CD14-positive monocyte (primary cell): ENCODE results near the gene RAB27A. TPM values are rescaled to one million over a fixed set of nuclear protein-coding genes. Genes with fewer than 3 reads are reported as not detected.

Experiments used
- DNase-seq, 3 donors: peaks; one replicate each; pipeline ENCODE4 v3.0.0-alpha.2; 2011 to 2022
- H2AFZ ChIP-seq: 2 replicates; pipeline ENCODE4 v1.6.0; 2012; ENCODE audit warnings: mild to moderate bottlenecking, low read depth, low read length, inconsistent platforms; ENCODE audit not compliant: insufficient read depth, poor library complexity, severe bottlenecking
- H3K27ac ChIP-seq, 2 donors: 1 replicate in 1 of 2; 2 replicates in 1 of 2; pipeline ENCODE4 v1.5.1; 2012 to 2013; ENCODE audit warnings: low read length in 2 of 2, control low read depth in 1 of 2, inconsistent platforms in 1 of 2, low read depth in 1 of 2, mild to moderate bottlenecking in 1 of 2
- H3K27me3 ChIP-seq, 2 donors: one replicate each; pipeline versions ENCODE4 v1.6.0 to v1.6.1; 2011 to 2013; ENCODE audit warnings: low read length in 2 of 2; ENCODE audit not compliant: control insufficient read depth in 2 of 2, insufficient read depth in 2 of 2
- H3K36me3 ChIP-seq, 2 donors: replicated peaks in 1 of 2; 1 replicate in 1 of 2; 2 replicates in 1 of 2; pipeline versions ENCODE4 v1.5.1 to v1.6.1; 2012 to 2013; ENCODE audit warnings: low read length in 2 of 2, control low read depth in 1 of 2, inconsistent platforms in 1 of 2, mild to moderate bottlenecking in 1 of 2; ENCODE audit not compliant: insufficient read depth in 2 of 2, control insufficient read depth in 1 of 2
- H3K4me1 ChIP-seq, 2 donors: 1 replicate in 1 of 2; 2 replicates in 1 of 2; pipeline versions ENCODE4 v1.5.1 to v1.6.1; 2012 to 2013; ENCODE audit warnings: low read length in 2 of 2, control low read depth in 1 of 2, inconsistent platforms in 1 of 2, mild to moderate bottlenecking in 1 of 2, moderate library complexity in 1 of 2; ENCODE audit not compliant: insufficient read depth in 2 of 2, control insufficient read depth in 1 of 2
- H3K4me2 ChIP-seq: replicated peaks from 2 replicates; pipeline ENCODE3; 2012; ENCODE audit warnings: low read length, moderate library complexity, mild to moderate bottlenecking; ENCODE audit not compliant: poor library complexity, severe bottlenecking; ENCODE audit errors: extremely low read depth
- H3K4me3 ChIP-seq, 3 experiments: fragments of 200-600 bp in 1 of 3; sonication (generic) in 1 of 3; replicated peaks in 1 of 3; 1 replicate in 2 of 3; 2 replicates in 1 of 3; pipeline ENCODE4 v1.5.1; 2011 to 2013; ENCODE audit warnings: low read length in 3 of 3, mild to moderate bottlenecking in 3 of 3, control low read depth in 2 of 3, low read depth in 2 of 3, inconsistent platforms in 1 of 3, moderate library complexity in 1 of 3
- H3K79me2 ChIP-seq: 2 replicates; pipeline ENCODE4 v1.6.0; 2012; ENCODE audit warnings: mild to moderate bottlenecking, control low read depth, inconsistent platforms, low read length, moderate library complexity; ENCODE audit not compliant: insufficient read depth
- H3K9ac ChIP-seq: 2 replicates; pipeline ENCODE4 v1.6.0; 2017; ENCODE audit warnings: low read length, mild to moderate bottlenecking; ENCODE audit not compliant: insufficient read depth, poor library complexity, severe bottlenecking
- H3K9me3 ChIP-seq, 2 donors: replicated peaks in 1 of 2; 1 replicate in 1 of 2; 2 replicates in 1 of 2; pipeline versions ENCODE4 v1.5.1 to v1.6.1; 2012 to 2013; ENCODE audit warnings: low read length in 2 of 2, control low read depth in 1 of 2; ENCODE audit not compliant: control insufficient read depth in 1 of 2, insufficient read depth in 1 of 2
- H4K20me1 ChIP-seq: 2 replicates; pipeline ENCODE4 v1.6.0; 2012; ENCODE audit warnings: mild to moderate bottlenecking, low read length, control low read depth, moderate library complexity; ENCODE audit not compliant: insufficient read depth
- H3K27ac Mint-ChIP-seq, 7 donors: one replicate each; pipeline ENCODE4 v1.8.0; 2020; ENCODE audit warnings: mild to moderate bottlenecking in 7 of 7, mixed read lengths in 7 of 7, moderate library complexity in 6 of 7, inconsistent platforms in 2 of 7
- H3K27me3 Mint-ChIP-seq, 3 donors: one replicate each; pipeline ENCODE4 v1.8.0; 2021 to 2022; ENCODE audit warnings: low read depth in 3 of 3, mild to moderate bottlenecking in 3 of 3, mixed read lengths in 3 of 3, moderate library complexity in 3 of 3, inconsistent platforms in 1 of 3
- H3K36me3 Mint-ChIP-seq, 2 donors: one replicate each; pipeline ENCODE4 v1.8.0; 2020; ENCODE audit warnings: mixed read lengths in 2 of 2, inconsistent platforms in 1 of 2, mild to moderate bottlenecking in 1 of 2
- H3K4me1 Mint-ChIP-seq: one replicate; pipeline ENCODE4 v1.8.0; 2020; ENCODE audit warnings: mild to moderate bottlenecking, mixed read lengths
- H3K4me3 Mint-ChIP-seq, 2 donors: one replicate each; pipeline ENCODE4 v1.8.0; 2020; ENCODE audit warnings: mild to moderate bottlenecking in 2 of 2, mixed read lengths in 2 of 2, moderate library complexity in 1 of 2
- H3K9me3 Mint-ChIP-seq, 7 donors: one replicate each; pipeline ENCODE4 v1.8.0; 2020 to 2022; ENCODE audit warnings: mixed read lengths in 7 of 7, mild to moderate bottlenecking in 6 of 7, moderate library complexity in 6 of 7, inconsistent platforms in 2 of 7
- WGBS: methylation state at CpG from one replicate; pipeline ENCODE4 v1.1.5; 2013; ENCODE audit warnings: missing lambda C conversion rate; ENCODE audit not compliant: insufficient coverage; 5-methylcytosine and 5-hydroxymethylcytosine counted together
- intact Hi-C, 2 donors: fragments of 100-400 bp; cut with micrococcal nuclease; formaldehyde crosslinking; loops; one replicate each; pipeline versions ENCODE4 v1.15.0 to v1.15.1; 2023
- polyA plus RNA-seq, 3 donors: library from polyadenylated mRNA; depleted of rRNA in 1 of 3; unstranded in 2 of 3; stranded (reverse) in 1 of 3; fragments of 300-500 nt in 2 of 3; fragments of >200 nt in 1 of 3; fragmentation: Illumina TruSeq in 2 of 3; gene quantifications; 1 replicate in 2 of 3; 2 replicates in 1 of 3; pipeline ENCODE4 v1.2.3, GENCODE V29; 2012 to 2021
- TF ChIP-seq, protein P1 (sequence below): fragments of 200-600 bp; IDR thresholded peaks from one replicate; pipeline ENCODE4 v1.8.0; 2022; ENCODE audit warnings: antibody characterized with exemption, mild to moderate bottlenecking

Gene RAB27A
- polyA plus RNA-seq, 3 donors, result 70.1 to 159 (median 135) TPM

- Histone ChIP-seq H2AFZ (no peak overlapping the region), H3K36me3 (peaks cover 0 to 17% of the 10 kb centered on the region in 2 donors), H4K20me1 (no peaks in the 10 kb centered on the region), H3K4me3 (no peak overlapping the region), H3K9me3 (no peaks in the 10 kb centered on the region), H3K4me2 (no peak overlapping the region), H3K4me1 (peaks cover 44 to 75% of the 10 kb centered on the region in 2 donors), H3K27ac (peak overlapping the region in 1 of 2 donors; percentile 12), H3K9ac (no peak overlapping the region), H3K79me2 (peaks cover 96% of the 10 kb centered on the region), H3K27me3 (no peaks in the 10 kb centered on the region)
- peak overlapping the region in 2 of 7 donors; percentile 15 to 16 for H3K27ac Mint-ChIP-seq
- peaks cover 0 to 1% (median 0%) of the 10 kb centered on the region in 7 donors for H3K9me3 Mint-ChIP-seq
- DNase-seq, result no peak
- peaks cover 10 to 22% of the 10 kb centered on the region in 2 donors for H3K36me3 Mint-ChIP-seq
- TF ChIP-seq, protein P1, sequence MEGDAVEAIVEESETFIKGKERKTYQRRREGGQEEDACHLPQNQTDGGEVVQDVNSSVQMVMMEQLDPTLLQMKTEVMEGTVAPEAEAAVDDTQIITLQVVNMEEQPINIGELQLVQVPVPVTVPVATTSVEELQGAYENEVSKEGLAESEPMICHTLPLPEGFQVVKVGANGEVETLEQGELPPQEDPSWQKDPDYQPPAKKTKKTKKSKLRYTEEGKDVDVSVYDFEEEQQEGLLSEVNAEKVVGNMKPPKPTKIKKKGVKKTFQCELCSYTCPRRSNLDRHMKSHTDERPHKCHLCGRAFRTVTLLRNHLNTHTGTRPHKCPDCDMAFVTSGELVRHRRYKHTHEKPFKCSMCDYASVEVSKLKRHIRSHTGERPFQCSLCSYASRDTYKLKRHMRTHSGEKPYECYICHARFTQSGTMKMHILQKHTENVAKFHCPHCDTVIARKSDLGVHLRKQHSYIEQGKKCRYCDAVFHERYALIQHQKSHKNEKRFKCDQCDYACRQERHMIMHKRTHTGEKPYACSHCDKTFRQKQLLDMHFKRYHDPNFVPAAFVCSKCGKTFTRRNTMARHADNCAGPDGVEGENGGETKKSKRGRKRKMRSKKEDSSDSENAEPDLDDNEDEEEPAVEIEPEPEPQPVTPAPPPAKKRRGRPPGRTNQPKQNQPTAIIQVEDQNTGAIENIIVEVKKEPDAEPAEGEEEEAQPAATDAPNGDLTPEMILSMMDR, result no peak
- H3K4me1 Mint-ChIP-seq, result peaks cover 55% of the 10 kb centered on the region
- no peaks in the 10 kb centered on the region for H3K27me3 Mint-ChIP-seq
- H3K4me3 Mint-ChIP-seq, result no peak overlapping the region
- WGBS, result no CpG with 5 or more reads among the region's 1 CpG
- intact Hi-C loops, result loop anchor here in 1 of 2 donors (10.0 kb wide), 1 partner anchor 84 kb away; the partner anchor contains the start of genes CCPG1 and PIERCE2
Observed at GRCh38 chr15:55320963-55321362, 31.4 kb upstream of the RAB27A start.

- Histone ChIP-seq H3K9me3 (no peaks in the 10 kb centered on the region), H3K4me2 (peak overlapping the region; percentile 78), H3K36me3 (peaks cover 0 to 14% of the 10 kb centered on the region in 2 donors), H3K27ac (peak overlapping the region in 1 of 2 donors; percentile 100), H3K9ac (no peak overlapping the region), H3K4me1 (peaks cover 44 to 75% of the 10 kb centered on the region in 2 donors), H2AFZ (peak overlapping the region; percentile 97), H3K4me3 (peak overlapping the region in 1 of 3 experiments; percentile 96), H4K20me1 (no peaks in the 10 kb centered on the region), H3K79me2 (peaks cover 97% of the 10 kb centered on the region), H3K27me3 (no peaks in the 10 kb centered on the region)
- intact Hi-C loops, result loop anchor here in 1 of 2 donors (10.0 kb wide), 1 partner anchor 85 kb away; the partner anchor contains the start of genes CCPG1 and PIERCE2
- H3K4me3 Mint-ChIP-seq, result peak overlapping the region in 1 of 2 donors; percentile 57
- H3K4me1 Mint-ChIP-seq, result peaks cover 59% of the 10 kb centered on the region
- H3K27ac Mint-ChIP-seq, result peak overlapping the region in 5 of 7 donors; percentile 41 to 100 (median 70)
- no peaks in the 10 kb centered on the region for H3K27me3 Mint-ChIP-seq
- H3K9me3 Mint-ChIP-seq, result peaks cover 0 to 1% (median 0%) of the 10 kb centered on the region in 7 donors
- no CpG with 5 or more reads among the region's 2 CpGs for WGBS
- peaks cover 10 to 25% of the 10 kb centered on the region in 2 donors for H3K36me3 Mint-ChIP-seq
- TF ChIP-seq, protein P1, result no peak
- no peak for DNase-seq
Observed at GRCh38 chr15:55320238-55320550, 30.6 kb upstream of the RAB27A start.
